Caco-2 (cell line): Measurements from ENCODE around the gene UPF2. TPM values are rescaled to one million over a fixed set of nuclear protein-coding genes. Genes with fewer than 3 reads are reported as not detected.

Experiments
- BruUV-seq: library from RNA; stranded (reverse); fragments of 400-500 nt; replicated peaks from 2 replicates; lab custom pipeline; 2021; lab: Mats Ljungman, UMichigan
- CTCF ChIA-PET: fragments of 300-600 bp; sonication (Branson Sonifier 250); formaldehyde crosslinking; loops from one replicate; lab custom pipeline; 2022; ENCODE audit warnings: antibody characterized with exemption; lab: Charles Lee
- POLR2A ChIA-PET: fragments of 300-600 bp; sonication (Branson Sonifier 250); formaldehyde crosslinking; loops from one replicate; lab custom pipeline; 2022; ENCODE audit warnings: antibody characterized with exemption; lab: Charles Lee
- DNase-seq, 2 experiments: peaks; one replicate each; pipeline versions ENCODE4 v3.0.0 to v3.0.0-alpha.2; 2020 to 2022
- H3K27me3 ChIP-seq: replicated peaks from 2 replicates; pipeline ENCODE4 v1.6.0; 2011; ENCODE audit warnings: low read length; ENCODE audit not compliant: control insufficient read depth, insufficient read depth
- H3K36me3 ChIP-seq: 2 replicates; pipeline ENCODE4 v1.5.1; 2011; ENCODE audit warnings: low read length; ENCODE audit not compliant: control insufficient read depth, insufficient read depth
- H3K4me1 ChIP-seq: fragments of 250-450 bp; sonication (Bioruptor Pico); 2 replicates; pipeline ENCODE4 v1.5.1; 2020; ENCODE audit warnings: mild to moderate bottlenecking
- H3K4me3 ChIP-seq: 2 replicates; pipeline ENCODE4 v1.5.1; 2011; ENCODE audit warnings: low read depth, mild to moderate bottlenecking, control low read depth, low read length
- H3K9me3 ChIP-seq: fragments of 250-450 bp; sonication (Bioruptor Pico); 2 replicates; pipeline ENCODE4 v1.5.1; 2020; ENCODE audit warnings: mild to moderate bottlenecking, moderate library complexity
- H3K27ac Mint-ChIP-seq: one replicate; pipeline ENCODE4 v1.8.0; 2022; ENCODE audit warnings: mixed read lengths; ENCODE audit not compliant: unreplicated experiment
- H3K27me3 Mint-ChIP-seq: one replicate; pipeline ENCODE4 v1.8.0; 2022; ENCODE audit warnings: mixed read lengths; ENCODE audit not compliant: insufficient read depth, unreplicated experiment
- H3K36me3 Mint-ChIP-seq: one replicate; pipeline ENCODE4 v1.8.0; 2022; ENCODE audit warnings: mild to moderate bottlenecking, mixed read lengths; ENCODE audit not compliant: insufficient read depth, unreplicated experiment
- H3K4me1 Mint-ChIP-seq: one replicate; pipeline ENCODE4 v1.8.0; 2022; ENCODE audit warnings: low read depth, mixed read lengths; ENCODE audit not compliant: unreplicated experiment
- H3K4me3 Mint-ChIP-seq: one replicate; pipeline ENCODE4 v1.8.0; 2022; ENCODE audit warnings: mild to moderate bottlenecking, moderate library complexity, mixed read lengths; ENCODE audit not compliant: unreplicated experiment
- H3K9me3 Mint-ChIP-seq: one replicate; pipeline ENCODE4 v1.8.0; 2022; ENCODE audit warnings: mixed read lengths; ENCODE audit not compliant: unreplicated experiment
- intact Hi-C: fragments of 100-400 bp; cut with micrococcal nuclease; formaldehyde crosslinking; loops from one replicate; pipeline ENCODE4 v1.10.0; 2022; ENCODE audit not compliant: unreplicated experiment
- total RNA-seq: library from RNA; stranded (reverse); gene quantifications from 2 replicates; pipeline ENCODE4 v1.2.3, GENCODE V29; 2022
- TF ChIP-seq, protein P1 (sequence below), 2 experiments: fragments of 200-600 bp in 1 of 2; IDR thresholded peaks; 1 replicate in 1 of 2; 2 replicates in 1 of 2; pipeline versions ENCODE4 v1.5.1 to v1.8.0; 2011 to 2022; ENCODE audit warnings: antibody characterized with exemption in 1 of 2, control low read depth in 1 of 2, inconsistent platforms in 1 of 2, low read depth in 1 of 2, low read length in 1 of 2, mild to moderate bottlenecking in 1 of 2, moderate library complexity in 1 of 2; ENCODE audit not compliant: insufficient read depth in 1 of 2, severe bottlenecking in 1 of 2, unreplicated experiment in 1 of 2

The UPF2 gene
- total RNA-seq, 1 experiment from 2014 or later, result 40.6 TPM

- ChIA-PET POLR2A (interaction anchor here (0.6 kb wide), 1 partner anchor 24 kb away, joined by 7 read pairs; no protein-coding TSS in a partner anchor), CTCF (no interaction called here)
- TF ChIP-seq, protein P1, sequence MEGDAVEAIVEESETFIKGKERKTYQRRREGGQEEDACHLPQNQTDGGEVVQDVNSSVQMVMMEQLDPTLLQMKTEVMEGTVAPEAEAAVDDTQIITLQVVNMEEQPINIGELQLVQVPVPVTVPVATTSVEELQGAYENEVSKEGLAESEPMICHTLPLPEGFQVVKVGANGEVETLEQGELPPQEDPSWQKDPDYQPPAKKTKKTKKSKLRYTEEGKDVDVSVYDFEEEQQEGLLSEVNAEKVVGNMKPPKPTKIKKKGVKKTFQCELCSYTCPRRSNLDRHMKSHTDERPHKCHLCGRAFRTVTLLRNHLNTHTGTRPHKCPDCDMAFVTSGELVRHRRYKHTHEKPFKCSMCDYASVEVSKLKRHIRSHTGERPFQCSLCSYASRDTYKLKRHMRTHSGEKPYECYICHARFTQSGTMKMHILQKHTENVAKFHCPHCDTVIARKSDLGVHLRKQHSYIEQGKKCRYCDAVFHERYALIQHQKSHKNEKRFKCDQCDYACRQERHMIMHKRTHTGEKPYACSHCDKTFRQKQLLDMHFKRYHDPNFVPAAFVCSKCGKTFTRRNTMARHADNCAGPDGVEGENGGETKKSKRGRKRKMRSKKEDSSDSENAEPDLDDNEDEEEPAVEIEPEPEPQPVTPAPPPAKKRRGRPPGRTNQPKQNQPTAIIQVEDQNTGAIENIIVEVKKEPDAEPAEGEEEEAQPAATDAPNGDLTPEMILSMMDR (IDR thresholded peaks at IDR 0.05; ENCODE audit: insufficient read depth in 1 of 2, low read depth in 1 of 2, low read length in 1 of 2, severe bottlenecking in 1 of 2, unreplicated experiment in 1 of 2), result no peak
- BruUV-seq, result no TSS peak
- Mint-ChIP-seq H3K4me3 (no peak overlapping the region), H3K9me3 (no peaks in the 10 kb centered on the region), H3K27me3 (no peaks in the 10 kb centered on the region), H3K4me1 (no peaks in the 10 kb centered on the region), H3K27ac (no peak overlapping the region), H3K36me3 (peaks cover 60% of the 10 kb centered on the region)
- no peak for DNase-seq
- Histone ChIP-seq H3K27me3 (no peaks in the 10 kb centered on the region), H3K36me3 (peaks cover 4% of the 10 kb centered on the region; the same call in 1 of the 2 replicates), H3K4me1 (no peaks in the 10 kb centered on the region), H3K9me3 (no peaks in the 10 kb centered on the region), H3K4me3 (no peak overlapping the region)
- intact Hi-C loops, result no loop called here
These were observed 15.1 kb downstream of the UPF2 start for GRCh38 chr10:12027539-12027938.

DNA sequence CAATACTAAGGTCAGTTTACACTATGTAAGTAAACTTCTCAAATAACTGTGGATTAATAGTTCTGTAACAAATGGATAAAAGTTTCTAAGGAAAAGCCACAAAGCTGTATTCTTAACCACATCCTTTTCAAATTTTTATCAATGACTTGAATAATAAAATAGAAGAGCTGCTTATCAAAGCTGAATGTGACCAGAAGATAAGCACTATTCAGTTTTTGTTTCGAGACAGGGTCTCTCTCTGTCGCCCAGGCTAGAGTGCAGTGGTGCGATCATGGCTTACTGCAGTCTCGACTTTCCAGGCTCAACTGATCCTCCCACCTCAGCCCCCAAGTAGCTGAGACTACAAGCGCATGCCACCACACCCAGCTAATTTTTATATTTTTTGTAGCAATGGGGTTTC, 17.0 kb downstream of the UPF2 start:
- CTCF ChIA-PET, result no interaction called here

DNA sequence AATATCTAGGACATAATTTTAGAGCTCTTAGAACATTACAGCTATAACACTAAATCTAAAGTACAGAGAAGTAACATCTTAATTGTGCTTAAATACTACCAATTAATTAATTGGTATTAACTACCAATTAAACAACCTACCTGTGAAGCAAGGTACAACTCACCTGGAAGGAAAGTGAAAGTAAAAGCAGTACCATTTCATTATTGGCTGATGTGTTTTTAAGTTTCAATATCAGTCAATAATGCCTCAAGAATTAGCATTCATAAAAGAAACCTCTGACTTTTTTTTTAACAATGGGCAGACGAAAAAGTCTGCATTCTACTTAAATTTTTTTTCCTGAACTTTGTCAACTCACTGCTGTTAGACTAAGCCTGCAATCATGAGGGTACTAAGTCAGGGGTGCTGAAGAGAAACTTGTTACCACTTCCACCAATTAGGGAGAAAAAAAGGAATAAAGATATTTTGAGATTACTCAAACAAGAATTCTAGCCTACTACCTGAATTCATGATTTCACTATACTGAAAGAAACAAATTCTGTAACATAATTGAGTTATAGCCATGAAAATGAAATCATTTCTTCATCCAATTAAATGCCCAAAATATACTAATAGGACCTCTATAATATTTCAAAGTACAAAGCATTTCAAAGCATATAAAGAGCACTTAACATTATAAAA, 19.9 kb downstream of the UPF2 start:
- Mint-ChIP-seq H3K9me3 (no peaks in the 10 kb centered on the region), H3K27ac (no peak overlapping the region), H3K36me3 (peaks cover 21% of the 10 kb centered on the region), H3K27me3 (no peaks in the 10 kb centered on the region), H3K4me1 (no peaks in the 10 kb centered on the region), H3K4me3 (no peak overlapping the region)
- ChIA-PET POLR2A (no interaction called here), CTCF (no interaction called here)
- Histone ChIP-seq H3K27me3 (no peaks in the 10 kb centered on the region), H3K9me3 (no peaks in the 10 kb centered on the region), H3K4me1 (no peaks in the 10 kb centered on the region), H3K36me3 (0 out of 2 replicates have a peak, but pooled peaks cover 3% of the 10 kb centered on the region), H3K4me3 (no peak overlapping the region)
- TF ChIP-seq, protein P1 (IDR thresholded peaks at IDR 0.05; ENCODE audit: insufficient read depth in 1 of 2, low read depth in 1 of 2, low read length in 1 of 2, severe bottlenecking in 1 of 2, unreplicated experiment in 1 of 2), result no peak
- no TSS peak for BruUV-seq
- DNase-seq, result no peak
- intact Hi-C loops, result no loop called here

More for the DNA sequence above, 17.0 kb downstream of the UPF2 start:
- H3K4me1 ChIP-seq, result no peaks in the 10 kb centered on the region
- no peaks in the 10 kb centered on the region for H3K9me3 Mint-ChIP-seq
- H3K36me3 Mint-ChIP-seq, result peaks cover 46% of the 10 kb centered on the region
- no peaks in the 10 kb centered on the region for H3K27me3 Mint-ChIP-seq
- H3K27ac Mint-ChIP-seq, result no peak overlapping the region
- H3K27me3 ChIP-seq, result no peaks in the 10 kb centered on the region
- POLR2A ChIA-PET, result interaction anchor here (0.6 kb wide), 1 partner anchor 44 kb away, joined by 5 read pairs; no protein-coding TSS in a partner anchor
- TF ChIP-seq, protein P1 (IDR thresholded peaks at IDR 0.05; ENCODE audit: insufficient read depth in 1 of 2, low read depth in 1 of 2, low read length in 1 of 2, severe bottlenecking in 1 of 2, unreplicated experiment in 1 of 2), result no peak
- intact Hi-C loops, result no loop called here
- no peak overlapping the region for H3K4me3 ChIP-seq
- no peaks in the 10 kb centered on the region for H3K9me3 ChIP-seq
- peaks cover 6% of the 10 kb centered on the region; the same call in 1 of the 2 replicates for H3K36me3 ChIP-seq
- H3K4me3 Mint-ChIP-seq, result no peak overlapping the region
- DNase-seq, result no peak
- H3K4me1 Mint-ChIP-seq, result no peaks in the 10 kb centered on the region
- BruUV-seq, result no TSS peak
